GM12878 (cell line): ENCODE measurements around the gene TEX28. TPM values are rescaled to one million over a fixed set of nuclear protein-coding genes. Genes with fewer than 3 reads are reported as not detected.
"Not testable (repeated sequence)": the region's sequence is repeated elsewhere in the genome, so short reads cannot be mapped to it uniquely, and the experiment has no call there.

Experiments used
- ATAC-seq: fragments of 200-7000 bp; cut with Tn5 transposase; 3 replicates; pipeline ENCODE4 v1.9.1; 2020; ENCODE audit warnings: mild to moderate bottlenecking, moderate library complexity
- BruUV-seq: library from RNA; stranded (reverse); fragments of 400-500 nt; replicated peaks from 2 replicates; lab custom pipeline; 2021; lab: Mats Ljungman, UMichigan
- CTCF ChIA-PET: fragments of 300-600 bp; sonication (Branson Sonifier 250); formaldehyde crosslinking; extraction: SDS; loops from one replicate; lab custom pipeline; 2021; ENCODE audit warnings: inconsistent platforms; lab: Yijun Ruan, JAX
- POLR2A ChIA-PET: fragments of 350-600 bp; formaldehyde crosslinking; extraction: SDS; loops from one replicate; lab custom pipeline; 2021; ENCODE audit warnings: inconsistent platforms; lab: Charles Lee
- RAD21 ChIA-PET: fragments of 300-600 bp; sonication (Branson Sonifier 250); formaldehyde crosslinking; loops from one replicate; lab custom pipeline; 2023; ENCODE audit warnings: antibody characterized with exemption; ENCODE audit not compliant: unreplicated experiment; lab: Charles Lee
- SMC1A ChIA-PET: fragments of 300-600 bp; sonication (Branson Sonifier 250); formaldehyde crosslinking; loops from one replicate; lab custom pipeline; 2023; ENCODE audit not compliant: unreplicated experiment, uncharacterized antibody; lab: Charles Lee
- DNase-seq: peaks from one replicate; pipeline ENCODE4 v3.0.0-alpha.2; 2011; ENCODE audit warnings: low read depth, low spot score
- FAIRE-seq: peaks from 3 replicates; lab custom pipeline; 2011; peaks lifted over from hg19 to GRCh38; lab: Jason Lieb, UNC
- H2AFZ ChIP-seq: 2 replicates; pipeline ENCODE4 v1.6.0; 2011; ENCODE audit warnings: low read depth, low read length, control low read depth; ENCODE audit not compliant: control insufficient read depth
- H3K27ac ChIP-seq: 2 replicates; pipeline ENCODE4 v1.5.1; 2011; ENCODE audit warnings: control low read depth; ENCODE audit not compliant: control insufficient read depth, insufficient read depth
- H3K27me3 ChIP-seq, 2 experiments: replicated peaks in 1 of 2; 2 replicates each; pipeline versions ENCODE4 v1.6.0 to v1.6.1; 2011; ENCODE audit warnings: low read length in 1 of 2; ENCODE audit not compliant: control insufficient read depth in 2 of 2, insufficient read depth in 2 of 2
- H3K36me3 ChIP-seq, 2 experiments: 2 replicates each; pipeline ENCODE4 v1.5.1; 2011; ENCODE audit warnings: low read length in 1 of 2; ENCODE audit not compliant: control insufficient read depth in 2 of 2, insufficient read depth in 2 of 2
- H3K4me1 ChIP-seq: 2 replicates; pipeline ENCODE4 v1.6.1; 2011; ENCODE audit warnings: mild to moderate bottlenecking, low read length, moderate library complexity, mixed read lengths; ENCODE audit not compliant: control insufficient read depth, insufficient read depth
- H3K4me2 ChIP-seq: 2 replicates; pipeline ENCODE4 v1.6.0; 2011; ENCODE audit warnings: control low read depth; ENCODE audit not compliant: control insufficient read depth, insufficient read depth
- H3K4me3 ChIP-seq: fragments of 200-600 bp; sonication (generic); 2 replicates; pipeline ENCODE4 v1.5.1; 2016
- H3K79me2 ChIP-seq: 2 replicates; pipeline ENCODE4 v1.6.0; 2011; ENCODE audit warnings: low read length; ENCODE audit not compliant: control insufficient read depth, insufficient read depth
- H3K9ac ChIP-seq: 2 replicates; pipeline ENCODE4 v1.8.0; 2011; ENCODE audit warnings: low read length, control low read depth, mixed read lengths; ENCODE audit not compliant: control insufficient read depth, insufficient read depth
- H3K9me3 ChIP-seq: replicated peaks from 3 replicates; pipeline ENCODE4 v1.5.1; 2011; ENCODE audit warnings: mild to moderate bottlenecking, low read length; ENCODE audit not compliant: control insufficient read depth, insufficient read depth
- H4K20me1 ChIP-seq: 2 replicates; pipeline ENCODE4 v1.6.0; 2011; ENCODE audit not compliant: control insufficient read depth, insufficient read depth
- ATF7 ChIP-seq: fragments of 450-650 bp; IDR thresholded peaks from 2 replicates; pipeline ENCODE4 v1.6.1; 2016; ENCODE audit warnings: low read depth, mild to moderate bottlenecking
- CEBPB ChIP-seq, 2 experiments: fragments of 150-350 bp in 1 of 2; IDR thresholded peaks; 2 replicates each; pipeline ENCODE4 v1.6.1; 2012 to 2014; ENCODE audit warnings: low read depth in 2 of 2, low read length in 2 of 2, borderline replicate concordance in 1 of 2, inconsistent platforms in 1 of 2
- ELK1 ChIP-seq: IDR thresholded peaks from 2 replicates; pipeline ENCODE4 v1.6.1; 2012; ENCODE audit warnings: low read depth, low read length, improper control_type of control experiment
- HDAC2 ChIP-seq: fragments of 200-600 bp; sonication (generic); IDR thresholded peaks from 2 replicates; pipeline ENCODE4 v1.6.1; 2017
- MEF2A ChIP-seq: IDR thresholded peaks from 2 replicates; pipeline ENCODE4 v1.6.1; 2011; ENCODE audit warnings: low read depth, mild to moderate bottlenecking, low read length, moderate library complexity; ENCODE audit not compliant: insufficient read depth
- NBN ChIP-seq: fragments of 450-650 bp; IDR thresholded peaks from 2 replicates; pipeline ENCODE4 v1.6.1; 2016
- NFYB ChIP-seq: IDR thresholded peaks from 2 replicates; pipeline ENCODE4 v1.6.1; 2011; ENCODE audit warnings: low read depth, mild to moderate bottlenecking, low read length, improper control_type of control experiment, moderate library complexity; ENCODE audit not compliant: insufficient read depth
- NKRF ChIP-seq: fragments of 450-650 bp; conservative IDR thresholded peaks from 2 replicates; pipeline ENCODE4 v1.6.1; 2017; ENCODE audit warnings: mild to moderate bottlenecking, moderate library complexity
- PML ChIP-seq: IDR thresholded peaks from 2 replicates; pipeline ENCODE4 v1.6.1; 2012; ENCODE audit warnings: low read length, inconsistent platforms
- POLR2AphosphoS5 ChIP-seq: IDR thresholded peaks from 2 replicates; pipeline ENCODE4 v1.6.1; 2011; ENCODE audit warnings: mild to moderate bottlenecking, low read length, inconsistent platforms
- POU2F2 ChIP-seq: IDR thresholded peaks from 3 replicates; pipeline ENCODE4 v1.6.1; 2011; ENCODE audit warnings: low read depth, mild to moderate bottlenecking, low read length, borderline replicate concordance
- RB1 ChIP-seq: fragments of 450-650 bp; formaldehyde crosslinking; IDR thresholded peaks from 2 replicates; pipeline ENCODE4 v1.6.1; 2017; ENCODE audit warnings: mild to moderate bottlenecking, borderline replicate concordance
- RELB ChIP-seq: fragments of 450-650 bp; IDR thresholded peaks from 2 replicates; pipeline ENCODE4 v1.6.1; 2017; ENCODE audit warnings: low read depth, mild to moderate bottlenecking, moderate library complexity
- TARDBP ChIP-seq: IDR thresholded peaks from 2 replicates; pipeline ENCODE4 v1.6.1; 2016; ENCODE audit warnings: borderline replicate concordance
- WGBS: methylation state at CpG from one replicate; pipeline ENCODE4 v1.1.6; 2016; ENCODE audit warnings: low lambda C conversion rate; ENCODE audit not compliant: insufficient replicate concordance, insufficient coverage; ENCODE audit errors: missing lambda C conversion rate; 5-methylcytosine and 5-hydroxymethylcytosine counted together
- in situ Hi-C: fragments of 300-500 bp; cut with MboI; formaldehyde crosslinking; loops from 9 replicates; pipeline ENCODE4 v1.14.3; 2018; ENCODE audit warnings: mixed read lengths
- intact Hi-C: fragments of 100-400 bp; cut with micrococcal nuclease; formaldehyde crosslinking; loops from one replicate; pipeline ENCODE4 v1.14.2; 2022; ENCODE audit not compliant: unreplicated experiment
- polyA plus RNA-seq, 11 experiments: library from polyadenylated mRNA; depleted of rRNA in 4 of 11; unstranded in 6 of 11; stranded (reverse) in 5 of 11; fragments of >200 nt; fragmentation: Nextera tagmentation in 4 of 11; fragmentation: Illumina TruSeq in 1 of 11; extraction: Ambion mirVana in 4 of 11; extraction: Trizol in 1 of 11; gene quantifications; 1 replicate in 1 of 11; 2 replicates in 10 of 11; pipeline versions ENCODE4 v1.2.1 to v1.2.3, GENCODE V29; 2011 to 2016; ENCODE audit warnings: inconsistent platforms in 2 of 11, missing spikeins in 2 of 11, low read depth in 1 of 11
- total RNA-seq, 4 experiments: library from RNA; depleted of rRNA in 3 of 4; stranded (reverse); fragments of >200 nt in 3 of 4; fragmentation: Illumina TruSeq in 1 of 4; extraction: Trizol in 1 of 4; gene quantifications; 2 replicates each; pipeline versions ENCODE4 v1.2.1 to v1.2.3, GENCODE V29; 2013 to 2021

The TEX28 gene
- total and polyA plus RNA-seq, 10 of the 15 experiments (the other 5 are each of a cell fraction or from before 2014, with no cell fraction given) = not detected

GRCh38 chrX:154303476-154303875, 8.6 kb upstream of the TEX28 start:
- in situ Hi-C loops (loop anchor here (25.0 kb wide), 1 partner anchor 166 kb away; the partner anchor contains the start of gene OPN1LW), intact Hi-C loops (no loop called here)
- ATAC-seq (no peak), FAIRE-seq (no peak), DNase-seq (no peak)
- Histone ChIP-seq H3K4me3 (no peak overlapping the region), H3K9ac (no peak overlapping the region), H2AFZ (no peak overlapping the region), H3K27ac (no peak overlapping the region), H3K4me2 (no peak overlapping the region), H3K79me2 (no peaks in the 10 kb centered on the region), H4K20me1 (no peaks in the 10 kb centered on the region), H3K4me1 (no peaks in the 10 kb centered on the region; the same call in 1 of the 2 replicates), H3K36me3 (no peaks in the 10 kb centered on the region), H3K27me3 (no peaks in the 10 kb centered on the region), H3K9me3 (no peaks in the 10 kb centered on the region; the same call in 2 of the 3 replicates)
- no TSS peak for BruUV-seq
- RAD21 ChIA-PET = no interaction called here
- POLR2A ChIA-PET = no interaction called here
- SMC1A ChIA-PET = no interaction called here
- 39% methylated on average over 8 of the region's 8 CpGs for WGBS
- TF ChIP-seq POLR2AphosphoS5 (no peak), NFYB (no peak), RELB (no peak), NKRF (no peak), RB1 (no peak), NBN (no peak), ATF7 (no peak), HDAC2 (no peak), POU2F2 (no peak), ELK1 (no peak), MEF2A (no peak), TARDBP (no peak), PML (no peak), CEBPB (IDR thresholded peaks at IDR 0.05; ENCODE audit: borderline replicate concordance in 1 of 2, low read depth in 2 of 2, low read length in 2 of 2) (no peak)
- CTCF ChIA-PET = no interaction called here

- H3K36me3 ChIP-seq, CTCF ChIA-PET, BruUV-seq, H3K9ac ChIP-seq, FAIRE-seq, H2AFZ ChIP-seq, H3K9me3 ChIP-seq, ATAC-seq, SMC1A ChIA-PET, DNase-seq, intact Hi-C loops, H3K4me1 ChIP-seq, H3K27ac ChIP-seq, H3K4me2 ChIP-seq, H3K27me3 ChIP-seq, H3K79me2 ChIP-seq, H4K20me1 ChIP-seq, RAD21 ChIA-PET, POLR2A ChIA-PET, H3K4me3 ChIP-seq: not testable (repeated sequence)
- in situ Hi-C loops = loop anchor here (25.0 kb wide), 1 partner anchor 166 kb away; the partner anchor contains the start of gene OPN1LW
- WGBS = 72% methylated on average over 7 of the region's 7 CpGs
Measured at GRCh38 chrX:154302998-154303397, 8.1 kb upstream of the TEX28 start.
